Stimulated activated naive CD4-positive, alpha-beta T cell (primary cell): ENCODE data around the gene PLEKHH2.
"Not testable (repeated sequence)": the region's sequence is repeated elsewhere in the genome, so short reads cannot be mapped to it uniquely, and the experiment has no call there.

Experiments used
- DNase-seq, 6 experiments: peaks; one replicate each; lab custom pipeline; 2025; lab: John Stamatoyannopoulos, UW

PLEKHH2 gene

GRCh38 chr2:43637030-43637803 is at the start of gene PLEKHH2:
Gene PLEKHH2 (plus strand): TSS chr2:43637260. CDS start chr2:43644674, 7,414 bp downstream.
- peak; percentile 75 to 89 (median 84) for DNase-seq

- DNase-seq: no peak
Observed at GRCh38 chr2:43592443-43592842, 44.6 kb upstream of the PLEKHH2 start.

- DNase-seq: no peak
Observed at GRCh38 chr2:43593254-43593653, 43.8 kb upstream of the PLEKHH2 start.

- no peak for DNase-seq
Observed at GRCh38 chr2:43594875-43595274, 42.2 kb upstream of the PLEKHH2 start.

- DNase-seq: peak; percentile 79 to 94 (median 90)
Observed at GRCh38 chr2:43595603-43596412, 41.3 kb upstream of the PLEKHH2 start, which contains the start of gene THADA. Gene THADA (minus strand): TSS chr2:43596038. CDS start chr2:43592392, 3,646 bp downstream.

GRCh38 chr2:43600596-43600995 is 36.5 kb upstream of the PLEKHH2 start:
- not testable (repeated sequence) for DNase-seq

- DNase-seq: no peak
Observed at GRCh38 chr2:43604674-43605073, 32.4 kb upstream of the PLEKHH2 start.

- peak in 3 of 6 experiments; percentile 2 to 7 (median 6) for DNase-seq
Observed at GRCh38 chr2:43605079-43605655, 31.9 kb upstream of the PLEKHH2 start.

- DNase-seq: no peak
Observed at GRCh38 chr2:43605851-43606250, 31.2 kb upstream of the PLEKHH2 start.

GRCh38 chr2:43609290-43609918 is 27.7 kb upstream of the PLEKHH2 start:
- peak in 4 of 6 experiments; percentile 14 to 24 (median 20) for DNase-seq

- DNase-seq: no peak
Observed at GRCh38 chr2:43610361-43610760, 26.7 kb upstream of the PLEKHH2 start.

GRCh38 chr2:43611987-43612894 is 24.8 kb upstream of the PLEKHH2 start:
- DNase-seq: peak; percentile 30 to 76 (median 52)

GRCh38 chr2:43612944-43613343 is 24.1 kb upstream of the PLEKHH2 start:
- no peak for DNase-seq

GRCh38 chr2:43616967-43617680 is 19.9 kb upstream of the PLEKHH2 start:
- DNase-seq: no peak

- no peak for DNase-seq
Observed at GRCh38 chr2:43619511-43619910, 17.5 kb upstream of the PLEKHH2 start.

GRCh38 chr2:43622931-43623451 is 14.1 kb upstream of the PLEKHH2 start:
- DNase-seq: no peak

- no peak for DNase-seq
Observed at GRCh38 chr2:43631618-43632317, 5.3 kb upstream of the PLEKHH2 start.

- DNase-seq: no peak
Observed at GRCh38 chr2:43634604-43635306, 2.3 kb upstream of the PLEKHH2 start.

- not testable (repeated sequence) for DNase-seq
Observed at GRCh38 chr2:43636153-43636552, 907 bp upstream of the PLEKHH2 start.
